ENCODE data around the gene AKT3.
A peak's percentile ranks its signal among the peaks of the same experiment; 100 is the strongest.

Gene AKT3

DNA sequence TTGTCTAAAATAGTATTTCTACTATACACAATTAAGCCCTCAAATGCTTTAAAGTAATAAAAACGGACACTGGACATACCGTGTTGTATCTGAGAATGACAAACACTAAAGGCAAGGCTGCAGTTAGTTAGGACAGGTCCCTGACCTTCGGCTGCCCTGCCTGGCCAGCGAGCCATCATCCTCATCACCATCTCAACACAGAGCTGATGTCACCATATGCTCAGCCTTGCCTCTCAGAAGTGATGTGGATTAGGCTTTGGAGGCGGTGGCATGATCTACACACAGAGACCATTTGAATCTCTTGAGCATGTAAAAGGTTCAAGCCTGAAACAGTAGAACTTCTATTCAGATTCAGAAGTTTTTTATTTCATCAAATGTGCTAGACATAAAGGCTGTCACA is 349.5 kb downstream of the AKT3 start:
- H3K4ac ChIP-seq (ENCODE audit: low read length) = no peak overlapping the region
- no peak overlapping the region for H2AK5ac ChIP-seq (ENCODE audit: low read depth, low read length)
- peaks cover 3 to 32% of the 10 kb centered on the region in 2 donors for H3K36me3 ChIP-seq (replicated peaks in 1 of 2; ENCODE audit: control insufficient read depth in 2 of 2, insufficient read depth in 2 of 2, low read length in 2 of 2)
- H4K91ac ChIP-seq (ENCODE audit: low read depth, low read length, poor library complexity) = no peak overlapping the region
- H3K23ac ChIP-seq (ENCODE audit: low read depth, low read length, poor library complexity) = no peak overlapping the region
- no peak for DNase-seq (ENCODE audit: low spot score)
- H3K4me2 ChIP-seq (ENCODE audit: insufficient read depth, low read length, poor library complexity, severe bottlenecking) = no peak overlapping the region
- H2BK5ac ChIP-seq (ENCODE audit: low read length) = no peak overlapping the region
- WGBS, 2 donors (ENCODE audit: extremely low coverage in 2 of 2, insufficient read length in 2 of 2, insufficient replicate concordance in 1 of 2) = no CpG with 5 or more reads among the region's 5 CpGs
- no peak overlapping the region for H2BK120ac ChIP-seq (ENCODE audit: low read depth, low read length)
- no peak overlapping the region for H3K9ac ChIP-seq (ENCODE audit: low read depth, low read length, poor library complexity)
- H3K4me1 ChIP-seq (ENCODE audit: control insufficient read depth in 2 of 2, insufficient read depth in 1 of 2, low read depth in 1 of 2, low read length in 2 of 2) = peaks cover 6 to 13% of the 10 kb centered on the region in 2 donors
- H3K27me3 ChIP-seq (ENCODE audit: control insufficient read depth in 3 of 3, insufficient read depth in 3 of 3, low read depth in 1 of 3, low read length in 3 of 3) = peaks cover 0 to 2% (median 0%) of the 10 kb centered on the region in 3 experiments
- no peak overlapping the region for H2AFZ ChIP-seq (ENCODE audit: low read length)
- no peak overlapping the region for H3K4me3 ChIP-seq (ENCODE audit: low read length in 2 of 2)
- no peak overlapping the region for H3K14ac ChIP-seq (ENCODE audit: low read length)
- no peaks in the 10 kb centered on the region for H3K9me3 ChIP-seq (replicated peaks in 1 of 2; ENCODE audit: control insufficient read depth in 2 of 2, insufficient read depth in 1 of 2, low read depth in 1 of 2, low read length in 2 of 2)
- H2BK15ac ChIP-seq (ENCODE audit: low read length) = no peak overlapping the region
- no peak overlapping the region for H3K27ac ChIP-seq (replicated peaks; ENCODE audit: low read length)
- H3K18ac ChIP-seq (ENCODE audit: low read length) = no peak overlapping the region
- no peak overlapping the region for H2BK12ac ChIP-seq (ENCODE audit: low read length)
- no peak overlapping the region for H4K8ac ChIP-seq (ENCODE audit: low read depth, low read length)
- no peaks in the 10 kb centered on the region for H3K79me1 ChIP-seq (ENCODE audit: low read depth, low read length)

DNA sequence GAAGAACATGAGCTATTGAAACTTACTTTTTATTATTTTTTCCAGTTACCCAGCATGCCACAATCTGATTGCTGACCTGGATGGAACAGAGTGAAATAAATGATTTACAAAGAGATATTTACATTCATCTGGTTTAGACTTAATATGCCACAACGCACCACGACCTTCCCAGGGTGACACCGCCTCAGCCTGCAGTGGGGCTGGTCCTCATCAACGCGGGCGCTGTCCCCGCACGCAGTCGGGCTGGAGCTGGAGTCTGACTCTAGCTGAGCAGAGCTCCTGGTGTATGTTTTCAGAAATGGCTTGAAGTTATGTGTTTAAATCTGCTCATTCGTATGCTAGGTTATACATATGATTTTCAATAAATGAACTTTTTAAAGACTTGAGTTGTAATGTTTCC is 350.3 kb downstream of the AKT3 start:
- Histone ChIP-seq H2BK15ac (ENCODE audit: low read length) (no peak overlapping the region), H3K9ac (ENCODE audit: low read depth, low read length, poor library complexity) (no peak overlapping the region), H2AFZ (ENCODE audit: low read length) (no peak overlapping the region), H3K18ac (ENCODE audit: low read length) (no peak overlapping the region), H3K36me3 (replicated peaks in 1 of 2; ENCODE audit: control insufficient read depth in 2 of 2, insufficient read depth in 2 of 2, low read length in 2 of 2) (peaks cover 0 to 24% of the 10 kb centered on the region in 2 donors), H4K91ac (ENCODE audit: low read depth, low read length, poor library complexity) (no peak overlapping the region), H3K27me3 (ENCODE audit: control insufficient read depth in 3 of 3, insufficient read depth in 3 of 3, low read depth in 1 of 3, low read length in 3 of 3) (peaks cover 0 to 2% (median 0%) of the 10 kb centered on the region in 3 experiments), H3K9me3 (replicated peaks in 1 of 2; ENCODE audit: control insufficient read depth in 2 of 2, insufficient read depth in 1 of 2, low read depth in 1 of 2, low read length in 2 of 2) (no peaks in the 10 kb centered on the region), H4K8ac (ENCODE audit: low read depth, low read length) (no peak overlapping the region), H3K4me2 (ENCODE audit: insufficient read depth, low read length, poor library complexity, severe bottlenecking) (no peak overlapping the region), H2BK12ac (ENCODE audit: low read length) (no peak overlapping the region), H3K23ac (ENCODE audit: low read depth, low read length, poor library complexity) (no peak overlapping the region), H3K14ac (ENCODE audit: low read length) (no peak overlapping the region), H2AK5ac (ENCODE audit: low read depth, low read length) (no peak overlapping the region), H3K27ac (replicated peaks; ENCODE audit: low read length) (no peak overlapping the region), H3K4ac (ENCODE audit: low read length) (no peak overlapping the region), H2BK120ac (ENCODE audit: low read depth, low read length) (no peak overlapping the region), H2BK5ac (ENCODE audit: low read length) (no peak overlapping the region), H3K79me1 (ENCODE audit: low read depth, low read length) (no peaks in the 10 kb centered on the region), H3K4me1 (ENCODE audit: control insufficient read depth in 2 of 2, insufficient read depth in 1 of 2, low read depth in 1 of 2, low read length in 2 of 2) (peaks cover 6 to 15% of the 10 kb centered on the region in 2 donors), H3K4me3 (ENCODE audit: low read length in 2 of 2) (no peak overlapping the region)
- DNase-seq (ENCODE audit: low spot score) = no peak
- WGBS, 2 donors (ENCODE audit: extremely low coverage in 2 of 2, insufficient read length in 2 of 2, insufficient replicate concordance in 1 of 2) = no CpG with 5 or more reads among the region's 10 CpGs

GRCh38 chr1:243499248-243499647 is 350.8 kb downstream of the AKT3 start:
- Histone ChIP-seq H3K18ac (ENCODE audit: low read length) (no peak overlapping the region), H3K9me3 (replicated peaks in 1 of 2; ENCODE audit: control insufficient read depth in 2 of 2, insufficient read depth in 1 of 2, low read depth in 1 of 2, low read length in 2 of 2) (peaks cover 0 to 3% of the 10 kb centered on the region in 2 donors), H2BK12ac (ENCODE audit: low read length) (no peak overlapping the region), H4K8ac (ENCODE audit: low read depth, low read length) (no peak overlapping the region), H3K27ac (replicated peaks; ENCODE audit: low read length) (no peak overlapping the region), H3K36me3 (replicated peaks in 1 of 2; ENCODE audit: control insufficient read depth in 2 of 2, insufficient read depth in 2 of 2, low read length in 2 of 2) (peaks cover 0 to 20% of the 10 kb centered on the region in 2 donors), H3K4ac (ENCODE audit: low read length) (no peak overlapping the region), H3K4me3 (ENCODE audit: low read length in 2 of 2) (no peak overlapping the region), H2AFZ (ENCODE audit: low read length) (no peak overlapping the region), H2AK5ac (ENCODE audit: low read depth, low read length) (no peak overlapping the region), H2BK5ac (ENCODE audit: low read length) (no peak overlapping the region), H2BK120ac (ENCODE audit: low read depth, low read length) (no peak overlapping the region), H3K27me3 (ENCODE audit: control insufficient read depth in 3 of 3, insufficient read depth in 3 of 3, low read depth in 1 of 3, low read length in 3 of 3) (peaks cover 0 to 2% (median 0%) of the 10 kb centered on the region in 3 experiments), H3K9ac (ENCODE audit: low read depth, low read length, poor library complexity) (no peak overlapping the region), H3K79me1 (ENCODE audit: low read depth, low read length) (no peaks in the 10 kb centered on the region), H2BK15ac (ENCODE audit: low read length) (no peak overlapping the region), H3K4me1 (ENCODE audit: control insufficient read depth in 2 of 2, insufficient read depth in 1 of 2, low read depth in 1 of 2, low read length in 2 of 2) (peaks cover 6 to 15% of the 10 kb centered on the region in 2 donors), H3K14ac (ENCODE audit: low read length) (no peak overlapping the region), H4K91ac (ENCODE audit: low read depth, low read length, poor library complexity) (no peak overlapping the region), H3K4me2 (ENCODE audit: insufficient read depth, low read length, poor library complexity, severe bottlenecking) (no peak overlapping the region), H3K23ac (ENCODE audit: low read depth, low read length, poor library complexity) (no peak overlapping the region)
- DNase-seq (ENCODE audit: low spot score) = no peak
- no CpG with 5 or more reads among the region's 4 CpGs for WGBS, 2 donors (ENCODE audit: extremely low coverage in 2 of 2, insufficient read length in 2 of 2, insufficient replicate concordance in 1 of 2)

DNA sequence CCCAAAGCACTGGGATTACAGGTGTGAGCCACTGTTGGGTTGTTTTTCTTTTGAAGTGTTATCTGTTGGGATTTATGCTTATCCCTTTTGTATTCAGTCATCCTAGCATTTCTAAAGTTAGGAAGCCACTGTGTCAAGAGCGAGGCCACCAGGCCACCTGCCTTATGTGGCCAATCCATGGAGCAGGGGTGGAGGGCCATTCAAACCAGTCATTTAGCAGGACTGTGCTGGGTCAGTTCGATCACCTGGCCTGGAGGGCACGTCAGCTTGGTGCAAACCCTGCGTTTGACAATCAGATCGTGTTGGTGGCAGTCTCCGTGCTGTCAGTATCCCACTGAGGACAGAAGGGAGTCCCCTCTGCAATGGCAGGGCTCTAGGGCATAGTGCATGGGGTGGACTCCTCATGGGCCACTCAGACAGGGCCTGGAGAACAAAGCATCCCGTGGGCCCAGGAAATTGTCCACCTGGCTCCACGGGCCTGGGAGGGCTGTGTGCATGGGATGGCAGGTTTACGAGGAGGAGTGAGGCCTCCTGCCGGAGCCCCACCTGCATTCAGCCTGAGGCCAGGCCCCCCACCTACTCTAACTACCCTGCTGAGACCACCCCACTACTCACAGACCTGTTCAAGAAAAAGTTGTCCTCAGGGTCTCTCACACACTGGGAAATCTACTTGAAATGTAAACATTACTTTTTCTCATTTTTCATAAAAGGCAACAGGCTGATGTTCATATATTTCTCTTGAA is 351.9 kb downstream of the AKT3 start:
- H2AK5ac ChIP-seq (ENCODE audit: low read depth, low read length) = no peak overlapping the region
- H3K4ac ChIP-seq (ENCODE audit: low read length) = no peak overlapping the region
- no peak overlapping the region for H2BK120ac ChIP-seq (ENCODE audit: low read depth, low read length)
- no peak overlapping the region for H2AFZ ChIP-seq (ENCODE audit: low read length)
- DNase-seq (ENCODE audit: low spot score) = no peak
- H3K14ac ChIP-seq (ENCODE audit: low read length) = no peak overlapping the region
- H3K79me1 ChIP-seq (ENCODE audit: low read depth, low read length) = no peaks in the 10 kb centered on the region
- H3K9ac ChIP-seq (ENCODE audit: low read depth, low read length, poor library complexity) = no peak overlapping the region
- H3K4me2 ChIP-seq (ENCODE audit: insufficient read depth, low read length, poor library complexity, severe bottlenecking) = no peak overlapping the region
- H3K4me3 ChIP-seq (ENCODE audit: low read length in 2 of 2) = peak overlapping the region in 1 of 2 donors; percentile 57
- no peak overlapping the region for H4K8ac ChIP-seq (ENCODE audit: low read depth, low read length)
- H3K27ac ChIP-seq (replicated peaks; ENCODE audit: low read length) = no peak overlapping the region
- H2BK5ac ChIP-seq (ENCODE audit: low read length) = no peak overlapping the region
- H2BK12ac ChIP-seq (ENCODE audit: low read length) = no peak overlapping the region
- WGBS, 2 donors (ENCODE audit: extremely low coverage in 2 of 2, insufficient read length in 2 of 2, insufficient replicate concordance in 1 of 2) = no CpG with 5 or more reads among the region's 10 CpGs
- H3K9me3 ChIP-seq (replicated peaks in 1 of 2; ENCODE audit: control insufficient read depth in 2 of 2, insufficient read depth in 1 of 2, low read depth in 1 of 2, low read length in 2 of 2) = peaks cover 0 to 3% of the 10 kb centered on the region in 2 donors
- peak overlapping the region; percentile 62 for H3K18ac ChIP-seq (ENCODE audit: low read length)
- peaks cover 0 to 10% of the 10 kb centered on the region in 2 donors for H3K36me3 ChIP-seq (replicated peaks in 1 of 2; ENCODE audit: control insufficient read depth in 2 of 2, insufficient read depth in 2 of 2, low read length in 2 of 2)
- no peak overlapping the region for H2BK15ac ChIP-seq (ENCODE audit: low read length)
- H3K23ac ChIP-seq (ENCODE audit: low read depth, low read length, poor library complexity) = no peak overlapping the region
- H4K91ac ChIP-seq (ENCODE audit: low read depth, low read length, poor library complexity) = no peak overlapping the region
- peaks cover 0 to 2% (median 0%) of the 10 kb centered on the region in 3 experiments for H3K27me3 ChIP-seq (ENCODE audit: control insufficient read depth in 3 of 3, insufficient read depth in 3 of 3, low read depth in 1 of 3, low read length in 3 of 3)
- peaks cover 6 to 15% of the 10 kb centered on the region in 2 donors for H3K4me1 ChIP-seq (ENCODE audit: control insufficient read depth in 2 of 2, insufficient read depth in 1 of 2, low read depth in 1 of 2, low read length in 2 of 2)

All from neuronal stem cell (in vitro differentiated cells).